Measurements from ENCODE around the gene RAD23B.
"Not testable (repeated sequence)": the region's sequence is repeated elsewhere in the genome, so short reads cannot be mapped to it uniquely, and the experiment has no call there.

Gene RAD23B

GRCh38 chr9:107258919-107259318 is 24.2 kb upstream of the RAD23B start:
- no peak overlapping the region for H3K4me3 ChIP-seq (ENCODE audit: low read length)
- no peak for TF ChIP-seq CTCF (IDR thresholded peaks at IDR 0.05; ENCODE audit: insufficient read depth, low read depth, low read length, missing control alignments)
- DNase-seq (ENCODE audit: low read depth), result no peak

- H3K4me3 ChIP-seq (ENCODE audit: low read length); DNase-seq (ENCODE audit: low read depth): not testable (repeated sequence)
Observed at GRCh38 chr9:107259751-107260313, 23.2 kb upstream of the RAD23B start.

GRCh38 chr9:107260437-107261081 is 22.5 kb upstream of the RAD23B start:
- no peak for DNase-seq (ENCODE audit: low read depth)
- H3K4me3 ChIP-seq (ENCODE audit: low read length), result no peak overlapping the region
- TF ChIP-seq CTCF (IDR thresholded peaks at IDR 0.05; ENCODE audit: insufficient read depth, low read depth, low read length, missing control alignments), result no peak

- no peak for TF ChIP-seq CTCF (IDR thresholded peaks at IDR 0.05; ENCODE audit: insufficient read depth, low read depth, low read length, missing control alignments)
- H3K4me3 ChIP-seq (ENCODE audit: low read length), result no peak overlapping the region
- DNase-seq (ENCODE audit: low read depth), result no peak
Observed at GRCh38 chr9:107261106-107261505, 22.0 kb upstream of the RAD23B start.

- H3K4me3 ChIP-seq (ENCODE audit: low read length), result no peak overlapping the region
- DNase-seq (ENCODE audit: low read depth), result no peak
- TF ChIP-seq CTCF (IDR thresholded peaks at IDR 0.05; ENCODE audit: insufficient read depth, low read depth, low read length, missing control alignments), result no peak
Observed at GRCh38 chr9:107263289-107263688, 19.8 kb upstream of the RAD23B start.

- H3K4me3 ChIP-seq (ENCODE audit: low read length), result no peak overlapping the region
- DNase-seq (ENCODE audit: low read depth), result no peak
- TF ChIP-seq CTCF (IDR thresholded peaks at IDR 0.05; ENCODE audit: insufficient read depth, low read depth, low read length, missing control alignments), result no peak
Observed at GRCh38 chr9:107266624-107267368, 16.3 kb upstream of the RAD23B start.

- H3K4me3 ChIP-seq (ENCODE audit: low read length), result no peak overlapping the region
- TF ChIP-seq CTCF (IDR thresholded peaks at IDR 0.05; ENCODE audit: insufficient read depth, low read depth, low read length, missing control alignments), result no peak
- no peak for DNase-seq (ENCODE audit: low read depth)
Observed at GRCh38 chr9:107268560-107268959, 14.5 kb upstream of the RAD23B start.
